HEK293 (cell line): Measurements from ENCODE around the gene PROM2.

Source experiments
- CTCF ChIA-PET: fragments of 350-600 bp; formaldehyde crosslinking; extraction: SDS; loops from one replicate; lab custom pipeline; 2021; ENCODE audit warnings: antibody characterized with exemption; lab: Yijun Ruan, JAX
- POLR2A ChIA-PET: fragments of 300-600 bp; formaldehyde crosslinking; extraction: SDS; loops from one replicate; lab custom pipeline; 2020; ENCODE audit warnings: antibody characterized with exemption, inconsistent platforms; lab: Yijun Ruan, JAX
- H3K27ac ChIP-seq: fragments of 200-500 bp; sonication (Bioruptor generic); 2 replicates; pipeline ENCODE4 v1.5.1; 2014; ENCODE audit warnings: low read depth, low read length, control low read depth, inconsistent platforms; ENCODE audit errors: extremely low read depth
- H3K36me3 ChIP-seq, 2 experiments: fragments of 200-500 bp in 1 of 2; sonication (Bioruptor generic) in 1 of 2; 1 replicate in 1 of 2; 2 replicates in 1 of 2; pipeline ENCODE4 v1.5.1; 2014 to 2017; ENCODE audit warnings: inconsistent platforms in 2 of 2, low read length in 2 of 2; ENCODE audit not compliant: control insufficient read depth in 2 of 2, insufficient read depth in 1 of 2
- H3K4me1 ChIP-seq: fragments of 200-500 bp; sonication (Bioruptor generic); 2 replicates; pipeline ENCODE4 v1.5.1; 2014; ENCODE audit warnings: mild to moderate bottlenecking, low read length, inconsistent platforms; ENCODE audit not compliant: control insufficient read depth, insufficient read depth
- H3K4me3 ChIP-seq: 2 replicates; pipeline ENCODE4 v1.5.1; 2011; ENCODE audit warnings: low read depth, mild to moderate bottlenecking, control low read depth, low read length, moderate library complexity
- H3K9me3 ChIP-seq: fragments of 200-500 bp; sonication (Bioruptor generic); 2 replicates; pipeline ENCODE4 v1.5.1; 2014; ENCODE audit warnings: low read depth, low read length, inconsistent platforms; ENCODE audit not compliant: control insufficient read depth, insufficient read depth
- EGR2 ChIP-seq: fragments of 450-650 bp; formaldehyde crosslinking; IDR thresholded peaks from 2 replicates; pipeline ENCODE4 v1.5.1; 2016; ENCODE audit warnings: low read depth, missing biosample characterization, missing genetic modification characterization
- FEZF1 ChIP-seq: fragments of 450-650 bp; formaldehyde crosslinking; IDR thresholded peaks from 2 replicates; pipeline ENCODE4 v1.5.1; 2016; ENCODE audit warnings: missing biosample characterization, missing genetic modification characterization
- INSM2 ChIP-seq: fragments of 450-650 bp; formaldehyde crosslinking; IDR thresholded peaks from 2 replicates; pipeline ENCODE4 v1.5.1; 2016; ENCODE audit warnings: missing biosample characterization, missing genetic modification characterization
- KLF16 ChIP-seq: fragments of 450-650 bp; formaldehyde crosslinking; IDR thresholded peaks from 2 replicates; pipeline ENCODE4 v1.5.1; 2017; ENCODE audit warnings: missing biosample characterization, missing genetic modification characterization
- MYNN ChIP-seq: fragments of 450-650 bp; formaldehyde crosslinking; IDR thresholded peaks from 2 replicates; pipeline ENCODE4 v1.5.1; 2016; ENCODE audit warnings: missing biosample characterization, missing genetic modification characterization, borderline replicate concordance
- PRDM10 ChIP-seq: fragments of 450-650 bp; formaldehyde crosslinking; IDR thresholded peaks from 2 replicates; pipeline ENCODE4 v1.5.1; 2016; ENCODE audit warnings: missing biosample characterization, missing genetic modification characterization
- RBAK ChIP-seq: fragments of 450-650 bp; formaldehyde crosslinking; IDR thresholded peaks from 2 replicates; pipeline ENCODE4 v1.5.1; 2016; ENCODE audit warnings: missing biosample characterization, missing genetic modification characterization
- ZBTB8A ChIP-seq: fragments of 450-650 bp; formaldehyde crosslinking; IDR thresholded peaks from 2 replicates; pipeline ENCODE4 v1.5.1; 2016; ENCODE audit warnings: missing biosample characterization, missing genetic modification characterization
- ZNF10 ChIP-seq: fragments of 450-650 bp; formaldehyde crosslinking; IDR thresholded peaks from 2 replicates; pipeline ENCODE4 v1.5.1; 2017; ENCODE audit warnings: missing biosample characterization, missing genetic modification characterization
- ZNF19 ChIP-seq: fragments of 450-650 bp; formaldehyde crosslinking; IDR thresholded peaks from 2 replicates; pipeline ENCODE4; 2016; ENCODE audit warnings: missing biosample characterization, missing genetic modification characterization, low read depth
- ZNF223 ChIP-seq: fragments of 450-650 bp; formaldehyde crosslinking; IDR thresholded peaks from 2 replicates; pipeline ENCODE4 v1.5.1; 2016; ENCODE audit warnings: missing biosample characterization, missing genetic modification characterization
- ZNF302 ChIP-seq: fragments of 450-650 bp; formaldehyde crosslinking; IDR thresholded peaks from 2 replicates; pipeline ENCODE4 v1.5.1; 2016; ENCODE audit warnings: missing biosample characterization, missing genetic modification characterization, low read depth
- ZNF433 ChIP-seq: fragments of 450-650 bp; formaldehyde crosslinking; IDR thresholded peaks from 2 replicates; pipeline ENCODE4 v1.5.1; 2016; ENCODE audit warnings: missing biosample characterization, missing genetic modification characterization, low read depth
- ZNF518A ChIP-seq: fragments of 450-650 bp; formaldehyde crosslinking; conservative IDR thresholded peaks from 2 replicates; pipeline ENCODE4 v1.5.1; 2016; ENCODE audit warnings: low read depth, missing biosample characterization, missing genetic modification characterization
- ZNF555 ChIP-seq: fragments of 450-650 bp; formaldehyde crosslinking; conservative IDR thresholded peaks from 2 replicates; pipeline ENCODE4 v1.5.1; 2017; ENCODE audit warnings: missing biosample characterization, mild to moderate bottlenecking, missing genetic modification characterization, inconsistent platforms
- ZNF580 ChIP-seq: fragments of 450-650 bp; formaldehyde crosslinking; IDR thresholded peaks from 2 replicates; pipeline ENCODE4 v1.5.1; 2016; ENCODE audit warnings: missing biosample characterization, missing genetic modification characterization
- ZNF707 ChIP-seq: fragments of 450-650 bp; formaldehyde crosslinking; IDR thresholded peaks from 2 replicates; pipeline ENCODE4 v1.5.1; 2016; ENCODE audit warnings: missing biosample characterization, missing genetic modification characterization
- ZNF791 ChIP-seq: fragments of 450-650 bp; formaldehyde crosslinking; IDR thresholded peaks from 2 replicates; pipeline ENCODE4 v1.5.1; 2016; ENCODE audit warnings: missing biosample characterization, missing genetic modification characterization
- ZSCAN5A ChIP-seq: fragments of 450-650 bp; formaldehyde crosslinking; IDR thresholded peaks from 2 replicates; pipeline ENCODE4 v1.5.1; 2016; ENCODE audit warnings: missing biosample characterization, missing genetic modification characterization
- TF ChIP-seq, protein P1 (sequence below): fragments of 450-650 bp; formaldehyde crosslinking; IDR thresholded peaks from 2 replicates; pipeline ENCODE4 v1.5.1; 2016; ENCODE audit warnings: missing biosample characterization, missing genetic modification characterization

The PROM2 gene

GRCh38 chr2:95278051-95278471 lies 3.8 kb downstream of the PROM2 start:
- CTCF ChIA-PET: interaction anchor here (0.7 kb wide), 1 partner anchor 15 kb away, joined by 3 read pairs; no protein-coding TSS in a partner anchor
- POLR2A ChIA-PET: no interaction called here
- no peaks in the 10 kb centered on the region for H3K4me1 ChIP-seq
- H3K4me3 ChIP-seq: no peak overlapping the region
- no peak overlapping the region for H3K27ac ChIP-seq
- H3K36me3 ChIP-seq: no peaks in the 10 kb centered on the region
- TF ChIP-seq FEZF1 (tag by site-specific recombination): no peak
- TF ChIP-seq ZNF707 (tag by site-specific recombination): no peak
- no peak for TF ChIP-seq PRDM10 (tag by site-specific recombination)
- no peak for TF ChIP-seq ZSCAN5A (tag by site-specific recombination)
- TF ChIP-seq ZNF10 (tag by site-specific recombination): no peak
- no peak for TF ChIP-seq ZNF580 (tag by site-specific recombination)
- TF ChIP-seq ZNF518A (tag by site-specific recombination): no peak
- no peak for TF ChIP-seq ZNF302
- TF ChIP-seq RBAK (tag by site-specific recombination): no peak
- no peak for TF ChIP-seq ZNF791 (tag by site-specific recombination)
- no peak for TF ChIP-seq EGR2 (tag by site-specific recombination)
- TF ChIP-seq MYNN (tag by site-specific recombination): no peak
- no peak for TF ChIP-seq ZNF433 (tag by site-specific recombination)
- no peak for TF ChIP-seq ZBTB8A (tag by site-specific recombination)
- TF ChIP-seq, protein P1, sequence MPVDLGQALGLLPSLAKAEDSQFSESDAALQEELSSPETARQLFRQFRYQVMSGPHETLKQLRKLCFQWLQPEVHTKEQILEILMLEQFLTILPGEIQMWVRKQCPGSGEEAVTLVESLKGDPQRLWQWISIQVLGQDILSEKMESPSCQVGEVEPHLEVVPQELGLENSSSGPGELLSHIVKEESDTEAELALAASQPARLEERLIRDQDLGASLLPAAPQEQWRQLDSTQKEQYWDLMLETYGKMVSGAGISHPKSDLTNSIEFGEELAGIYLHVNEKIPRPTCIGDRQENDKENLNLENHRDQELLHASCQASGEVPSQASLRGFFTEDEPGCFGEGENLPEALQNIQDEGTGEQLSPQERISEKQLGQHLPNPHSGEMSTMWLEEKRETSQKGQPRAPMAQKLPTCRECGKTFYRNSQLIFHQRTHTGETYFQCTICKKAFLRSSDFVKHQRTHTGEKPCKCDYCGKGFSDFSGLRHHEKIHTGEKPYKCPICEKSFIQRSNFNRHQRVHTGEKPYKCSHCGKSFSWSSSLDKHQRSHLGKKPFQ (tag by site-specific recombination): no peak
- no peak for TF ChIP-seq INSM2 (tag by site-specific recombination)
- no peak for TF ChIP-seq ZNF19 (tag by site-specific recombination)
- TF ChIP-seq ZNF223 (tag by site-specific recombination): no peak
- TF ChIP-seq KLF16 (tag by site-specific recombination): no peak
- no peak for TF ChIP-seq ZNF555 (tag by site-specific recombination)
- no peaks in the 10 kb centered on the region for H3K9me3 ChIP-seq
